Neural progenitor cell (in vitro differentiated cells): ENCODE results near the gene PPP1R36. TPM values are rescaled to one million over a fixed set of nuclear protein-coding genes. Genes with fewer than 3 reads are reported as not detected.
"Not testable (repeated sequence)": the region's sequence is repeated elsewhere in the genome, so short reads cannot be mapped to it uniquely, and the experiment has no call there.

Experiments used
- DNase-seq: peaks from one replicate; pipeline ENCODE4 v3.0.0-alpha.2; 2016; ENCODE audit warnings: low spot score
- H2AFZ ChIP-seq: fragments of 200-600 bp; sonication (generic); replicated peaks from 2 replicates; pipeline ENCODE4 v1.6.1; 2016; ENCODE audit warnings: antibody characterized with exemption
- H3F3A ChIP-seq: fragments of 200-600 bp; sonication (generic); 2 replicates; pipeline ENCODE4 v1.6.1; 2016; ENCODE audit warnings: antibody characterized with exemption, low read depth
- H3K27ac ChIP-seq: fragments of 200-600 bp; sonication (generic); 2 replicates; pipeline ENCODE4 v1.5.1; 2016; ENCODE audit warnings: mild to moderate bottlenecking
- H3K27me3 ChIP-seq: fragments of 200-600 bp; sonication (generic); 2 replicates; pipeline ENCODE4 v1.6.1; 2016; ENCODE audit warnings: mild to moderate bottlenecking, moderate library complexity
- H3K36me3 ChIP-seq: fragments of 200-600 bp; sonication (generic); 2 replicates; pipeline ENCODE4 v1.5.1; 2016
- H3K4me1 ChIP-seq: fragments of 200-600 bp; sonication (generic); 2 replicates; pipeline ENCODE4 v1.6.1; 2016; ENCODE audit warnings: mixed run types
- H3K4me2 ChIP-seq: fragments of 200-600 bp; sonication (generic); 2 replicates; pipeline ENCODE4 v1.6.1; 2016
- H3K4me3 ChIP-seq: fragments of 200-600 bp; sonication (generic); 2 replicates; pipeline ENCODE4 v1.5.1; 2016
- H3K79me2 ChIP-seq: fragments of 200-600 bp; sonication (generic); 2 replicates; pipeline ENCODE4 v1.6.1; 2016; ENCODE audit warnings: low read depth
- H3K9ac ChIP-seq: fragments of 200-600 bp; sonication (generic); 2 replicates; pipeline ENCODE4 v1.6.1; 2016
- H3K9me3 ChIP-seq: fragments of 200-600 bp; sonication (generic); 2 replicates; pipeline ENCODE4 v1.5.1; 2016; ENCODE audit warnings: low read depth
- H4K20me1 ChIP-seq: fragments of 200-600 bp; sonication (generic); 2 replicates; pipeline ENCODE4 v1.6.1; 2016; ENCODE audit warnings: low read depth
- H3K27ac Mint-ChIP-seq: 3 replicates; pipeline ENCODE4 v1.8.0; 2021; ENCODE audit warnings: mixed read lengths
- H3K27me3 Mint-ChIP-seq: 2 replicates; pipeline ENCODE4 v1.8.0; 2022; ENCODE audit warnings: low read depth, mild to moderate bottlenecking, inconsistent platforms, moderate library complexity, mixed read lengths; ENCODE audit not compliant: insufficient read depth
- H3K36me3 Mint-ChIP-seq: 3 replicates; pipeline ENCODE4 v1.8.0; 2021; ENCODE audit warnings: mixed read lengths
- H3K4me1 Mint-ChIP-seq: 3 replicates; pipeline ENCODE4 v1.8.0; 2021; ENCODE audit warnings: mixed read lengths
- H3K4me3 Mint-ChIP-seq: 3 replicates; pipeline ENCODE4 v1.8.0; 2021; ENCODE audit warnings: mild to moderate bottlenecking, moderate library complexity, mixed read lengths
- H3K9me3 Mint-ChIP-seq: 3 replicates; pipeline ENCODE4 v1.8.0; 2020; ENCODE audit warnings: mixed read lengths
- CTCF ChIP-seq: fragments of 200-600 bp; sonication (generic); IDR thresholded peaks from 2 replicates; pipeline ENCODE4 v1.5.1; 2017; ENCODE audit warnings: antibody characterized with exemption, mild to moderate bottlenecking
- EZH2 ChIP-seq: fragments of 200-600 bp; sonication (generic); IDR thresholded peaks from 2 replicates; pipeline ENCODE4 v1.6.1; 2017; ENCODE audit warnings: antibody characterized with exemption, mild to moderate bottlenecking, moderate library complexity
- EZH2phosphoT487 ChIP-seq: fragments of 200-600 bp; sonication (generic); IDR thresholded peaks from 2 replicates; pipeline ENCODE4 v1.6.1; 2017; ENCODE audit warnings: antibody characterized with exemption
- total RNA-seq: library from RNA; depleted of rRNA; stranded (reverse); fragments of >200 nt; gene quantifications from 2 replicates; pipeline ENCODE4 v1.2.3, GENCODE V29; 2015; ENCODE audit warnings: low replicate concordance

PPP1R36 gene
- total RNA-seq, 1 donor from 2014 or later = not detected

- no peak overlapping the region for H3K9ac ChIP-seq
- H3K4me2 ChIP-seq = no peak overlapping the region
- H2AFZ ChIP-seq = no peak overlapping the region
- no peaks in the 10 kb centered on the region for H3K27me3 ChIP-seq
- no peak overlapping the region for H3K27ac ChIP-seq
- no peak overlapping the region for H3K4me3 Mint-ChIP-seq
- no peak overlapping the region for H3K4me3 ChIP-seq
- H3K79me2 ChIP-seq = no peaks in the 10 kb centered on the region
- no peak for TF ChIP-seq EZH2phosphoT487
- H3K27me3 Mint-ChIP-seq = no peaks in the 10 kb centered on the region
- no peaks in the 10 kb centered on the region for H4K20me1 ChIP-seq
- no peaks in the 10 kb centered on the region for H3F3A ChIP-seq
- H3K9me3 ChIP-seq = no peaks in the 10 kb centered on the region
- H3K27ac Mint-ChIP-seq = no peak overlapping the region
- peaks cover 12% of the 10 kb centered on the region for H3K4me1 Mint-ChIP-seq
- H3K36me3 ChIP-seq = no peaks in the 10 kb centered on the region
- no peak for DNase-seq
- H3K9me3 Mint-ChIP-seq = no peaks in the 10 kb centered on the region
- no peaks in the 10 kb centered on the region for H3K4me1 ChIP-seq
- no peaks in the 10 kb centered on the region for H3K36me3 Mint-ChIP-seq
Measured at GRCh38 chr14:64612021-64612380, 62.2 kb downstream of the PPP1R36 start.

GRCh38 chr14:64612971-64613666, 63.4 kb downstream of the PPP1R36 start:
- no peaks in the 10 kb centered on the region for H3K9me3 Mint-ChIP-seq
- Histone ChIP-seq H3K27ac (no peak overlapping the region), H3K79me2 (no peaks in the 10 kb centered on the region), H3K9ac (no peak overlapping the region), H4K20me1 (no peaks in the 10 kb centered on the region), H3K4me1 (no peaks in the 10 kb centered on the region), H3K4me3 (no peak overlapping the region), H3F3A (no peaks in the 10 kb centered on the region), H3K27me3 (no peaks in the 10 kb centered on the region), H3K9me3 (no peaks in the 10 kb centered on the region), H3K36me3 (no peaks in the 10 kb centered on the region), H3K4me2 (no peak overlapping the region), H2AFZ (no peak overlapping the region)
- H3K36me3 Mint-ChIP-seq = no peaks in the 10 kb centered on the region
- H3K27ac Mint-ChIP-seq = no peak overlapping the region
- peaks cover 12% of the 10 kb centered on the region for H3K4me1 Mint-ChIP-seq
- no peaks in the 10 kb centered on the region for H3K27me3 Mint-ChIP-seq
- H3K4me3 Mint-ChIP-seq = no peak overlapping the region
- TF ChIP-seq CTCF (no peak), EZH2phosphoT487 (no peak), EZH2 (no peak)
- DNase-seq = no peak

GRCh38 chr14:64614166-64614565, 64.4 kb downstream of the PPP1R36 start:
- Histone ChIP-seq H3K9ac (no peak overlapping the region), H3K27me3 (no peaks in the 10 kb centered on the region), H3K27ac (no peak overlapping the region), H3K79me2 (no peaks in the 10 kb centered on the region), H3F3A (no peaks in the 10 kb centered on the region), H3K4me1 (no peaks in the 10 kb centered on the region), H3K9me3 (no peaks in the 10 kb centered on the region), H3K4me3 (no peak overlapping the region), H4K20me1 (no peaks in the 10 kb centered on the region), H3K4me2 (no peak overlapping the region), H2AFZ (no peak overlapping the region), H3K36me3 (no peaks in the 10 kb centered on the region)
- no peaks in the 10 kb centered on the region for H3K9me3 Mint-ChIP-seq
- DNase-seq = no peak
- TF ChIP-seq EZH2phosphoT487 (no peak), EZH2 (no peak), CTCF (no peak)
- H3K36me3 Mint-ChIP-seq = no peaks in the 10 kb centered on the region
- H3K27ac Mint-ChIP-seq = no peak overlapping the region
- no peak overlapping the region for H3K4me3 Mint-ChIP-seq
- no peaks in the 10 kb centered on the region for H3K27me3 Mint-ChIP-seq
- peaks cover 14% of the 10 kb centered on the region for H3K4me1 Mint-ChIP-seq

GRCh38 chr14:64614805-64615391, 65.1 kb downstream of the PPP1R36 start:
- no peak overlapping the region for H3K4me3 ChIP-seq
- Mint-ChIP-seq H3K36me3 (no peaks in the 10 kb centered on the region), H3K4me1 (peaks cover 14% of the 10 kb centered on the region), H3K27me3 (no peaks in the 10 kb centered on the region), H3K27ac (peak overlapping the region; percentile 76), H3K9me3 (no peaks in the 10 kb centered on the region), H3K4me3 (no peak overlapping the region)
- H3K79me2 ChIP-seq = no peaks in the 10 kb centered on the region
- TF ChIP-seq EZH2phosphoT487 = no peak
- TF ChIP-seq CTCF = no peak
- TF ChIP-seq EZH2 = no peak
- H4K20me1 ChIP-seq = no peaks in the 10 kb centered on the region
- H3K9ac ChIP-seq = no peak overlapping the region
- H3K27me3 ChIP-seq = no peaks in the 10 kb centered on the region
- H3K4me2 ChIP-seq = no peak overlapping the region
- no peaks in the 10 kb centered on the region for H3K4me1 ChIP-seq
- no peaks in the 10 kb centered on the region for H3K9me3 ChIP-seq
- DNase-seq = no peak
- no peak overlapping the region for H3K27ac ChIP-seq
- no peak overlapping the region for H2AFZ ChIP-seq
- H3F3A ChIP-seq = no peaks in the 10 kb centered on the region
- no peaks in the 10 kb centered on the region for H3K36me3 ChIP-seq

GRCh38 chr14:64617872-64618408, 68.2 kb downstream of the PPP1R36 start:
- H3K4me3 Mint-ChIP-seq, H3K36me3 ChIP-seq, H3K4me1 ChIP-seq, H3F3A ChIP-seq, H3K79me2 ChIP-seq, H3K27ac Mint-ChIP-seq, H3K9me3 ChIP-seq, H3K27ac ChIP-seq, DNase-seq, H3K36me3 Mint-ChIP-seq, H3K4me2 ChIP-seq, H2AFZ ChIP-seq, H3K9ac ChIP-seq, H3K9me3 Mint-ChIP-seq, H3K4me3 ChIP-seq, H3K27me3 Mint-ChIP-seq, H4K20me1 ChIP-seq, H3K27me3 ChIP-seq: not testable (repeated sequence)
- peaks cover 14% of the 10 kb centered on the region for H3K4me1 Mint-ChIP-seq
